GM23338 (cell line): ENCODE data around the gene RUNX1.

Experiments used
- CREB1 ChIP-seq: fragments of 250-450 bp; sonication (Bioruptor Pico); IDR thresholded peaks from 2 replicates; pipeline ENCODE4 v1.5.0; 2020; ENCODE audit warnings: low read depth, mild to moderate bottlenecking, moderate library complexity
- EZH2 ChIP-seq: fragments of 200-600 bp; sonication (generic); IDR thresholded peaks from one replicate; pipeline ENCODE4 v1.8.0; 2017; ENCODE audit warnings: antibody characterized with exemption, mild to moderate bottlenecking, low read depth; ENCODE audit not compliant: unreplicated experiment
- EZH2phosphoT487 ChIP-seq: fragments of 200-600 bp; sonication (generic); IDR thresholded peaks from one replicate; pipeline ENCODE4 v1.8.1; 2018; ENCODE audit warnings: antibody characterized with exemption; ENCODE audit not compliant: unreplicated experiment
- JUNB ChIP-seq: IDR thresholded peaks from one replicate; pipeline ENCODE4 v1.6.1; 2016; ENCODE audit warnings: antibody characterized with exemption; ENCODE audit not compliant: unreplicated experiment
- NANOG ChIP-seq: IDR thresholded peaks from 2 replicates; pipeline ENCODE4 v1.6.1; 2016; ENCODE audit warnings: antibody characterized with exemption, borderline replicate concordance
- TF ChIP-seq, protein P1 (sequence below), 2 experiments: fragments of 200-600 bp in 1 of 2; sonication (generic) in 1 of 2; conservative IDR thresholded peaks; 2 replicates each; pipeline versions ENCODE4 v1.5.1 to v1.6.1; 2016 to 2017; ENCODE audit warnings: antibody characterized with exemption in 2 of 2, low read depth in 2 of 2, mild to moderate bottlenecking in 2 of 2, moderate library complexity in 1 of 2
- TF ChIP-seq, protein P2 (sequence below): IDR thresholded peaks from 2 replicates; pipeline ENCODE4 v1.6.1; 2016; ENCODE audit warnings: antibody characterized with exemption

DNA sequence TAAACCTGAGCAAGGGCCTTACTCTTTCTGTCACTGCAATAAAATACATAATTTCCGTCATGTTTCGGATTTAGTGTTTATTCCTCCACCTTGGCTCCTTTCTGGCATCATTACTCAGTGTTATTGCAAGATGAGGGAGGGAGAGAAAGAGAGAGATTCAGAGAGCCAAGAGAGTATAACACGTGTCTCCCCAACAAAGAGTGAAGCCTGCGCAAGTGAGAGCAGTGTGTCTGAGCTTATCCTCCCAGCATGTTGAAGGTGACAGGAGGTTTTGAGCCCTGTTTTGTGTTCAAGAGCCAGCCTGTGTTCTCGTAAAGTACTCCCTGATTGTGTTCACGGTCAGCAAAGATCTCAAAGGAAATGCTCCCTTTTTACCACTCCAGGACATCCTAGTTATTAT lies 6.3 kb downstream of the RUNX1 start:
- TF ChIP-seq, protein P1, sequence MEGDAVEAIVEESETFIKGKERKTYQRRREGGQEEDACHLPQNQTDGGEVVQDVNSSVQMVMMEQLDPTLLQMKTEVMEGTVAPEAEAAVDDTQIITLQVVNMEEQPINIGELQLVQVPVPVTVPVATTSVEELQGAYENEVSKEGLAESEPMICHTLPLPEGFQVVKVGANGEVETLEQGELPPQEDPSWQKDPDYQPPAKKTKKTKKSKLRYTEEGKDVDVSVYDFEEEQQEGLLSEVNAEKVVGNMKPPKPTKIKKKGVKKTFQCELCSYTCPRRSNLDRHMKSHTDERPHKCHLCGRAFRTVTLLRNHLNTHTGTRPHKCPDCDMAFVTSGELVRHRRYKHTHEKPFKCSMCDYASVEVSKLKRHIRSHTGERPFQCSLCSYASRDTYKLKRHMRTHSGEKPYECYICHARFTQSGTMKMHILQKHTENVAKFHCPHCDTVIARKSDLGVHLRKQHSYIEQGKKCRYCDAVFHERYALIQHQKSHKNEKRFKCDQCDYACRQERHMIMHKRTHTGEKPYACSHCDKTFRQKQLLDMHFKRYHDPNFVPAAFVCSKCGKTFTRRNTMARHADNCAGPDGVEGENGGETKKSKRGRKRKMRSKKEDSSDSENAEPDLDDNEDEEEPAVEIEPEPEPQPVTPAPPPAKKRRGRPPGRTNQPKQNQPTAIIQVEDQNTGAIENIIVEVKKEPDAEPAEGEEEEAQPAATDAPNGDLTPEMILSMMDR (conservative IDR thresholded peaks at IDR 0.05; ENCODE audit: low read depth in 2 of 2) = no peak
- TF ChIP-seq EZH2 (no peak), NANOG (no peak), JUNB (no peak), CREB1 (CRISPR knock-in tag) (no peak), EZH2phosphoT487 (no peak)
- TF ChIP-seq, protein P2, sequence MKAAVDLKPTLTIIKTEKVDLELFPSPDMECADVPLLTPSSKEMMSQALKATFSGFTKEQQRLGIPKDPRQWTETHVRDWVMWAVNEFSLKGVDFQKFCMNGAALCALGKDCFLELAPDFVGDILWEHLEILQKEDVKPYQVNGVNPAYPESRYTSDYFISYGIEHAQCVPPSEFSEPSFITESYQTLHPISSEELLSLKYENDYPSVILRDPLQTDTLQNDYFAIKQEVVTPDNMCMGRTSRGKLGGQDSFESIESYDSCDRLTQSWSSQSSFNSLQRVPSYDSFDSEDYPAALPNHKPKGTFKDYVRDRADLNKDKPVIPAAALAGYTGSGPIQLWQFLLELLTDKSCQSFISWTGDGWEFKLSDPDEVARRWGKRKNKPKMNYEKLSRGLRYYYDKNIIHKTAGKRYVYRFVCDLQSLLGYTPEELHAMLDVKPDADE = no peak
